ENCODE measurements around the gene FGGY. TPM values are rescaled to one million over a fixed set of nuclear protein-coding genes. Genes with fewer than 3 reads are reported as not detected.

FGGY gene
- total RNA-seq, 2 experiments from 2014 or later: 11.9 to 13.6 TPM

DNA sequence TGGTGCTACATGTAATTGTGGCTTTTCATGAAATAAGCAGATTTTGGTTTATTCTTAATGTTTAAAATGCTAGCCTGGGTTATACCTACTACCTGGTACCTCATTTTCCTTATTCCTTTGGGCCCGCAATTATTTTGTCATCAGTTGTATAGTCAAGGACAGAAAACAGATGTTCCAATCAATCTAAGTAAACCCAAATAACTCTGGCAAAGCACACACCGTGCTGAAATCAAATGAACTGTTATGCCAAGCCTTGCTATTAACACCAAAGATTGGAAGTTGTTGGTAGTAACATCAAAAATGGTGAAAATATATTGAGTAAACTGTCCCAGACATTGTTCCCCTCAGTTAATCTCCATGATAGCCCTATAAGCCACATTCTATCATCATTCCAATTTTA is 248.9 kb downstream of the FGGY start:
- ATAC-seq (no peak), DNase-seq (no peak)
- Mint-ChIP-seq H3K4me3 (no peak overlapping the region), H3K9me3 (no peaks in the 10 kb centered on the region), H3K27ac (no peak overlapping the region), H3K27me3 (no peaks in the 10 kb centered on the region), H3K36me3 (ENCODE audit: low read depth) (no peaks in the 10 kb centered on the region), H3K4me1 (ENCODE audit: low read depth) (peaks cover 11% of the 10 kb centered on the region)
- TF ChIP-seq, protein P1, sequence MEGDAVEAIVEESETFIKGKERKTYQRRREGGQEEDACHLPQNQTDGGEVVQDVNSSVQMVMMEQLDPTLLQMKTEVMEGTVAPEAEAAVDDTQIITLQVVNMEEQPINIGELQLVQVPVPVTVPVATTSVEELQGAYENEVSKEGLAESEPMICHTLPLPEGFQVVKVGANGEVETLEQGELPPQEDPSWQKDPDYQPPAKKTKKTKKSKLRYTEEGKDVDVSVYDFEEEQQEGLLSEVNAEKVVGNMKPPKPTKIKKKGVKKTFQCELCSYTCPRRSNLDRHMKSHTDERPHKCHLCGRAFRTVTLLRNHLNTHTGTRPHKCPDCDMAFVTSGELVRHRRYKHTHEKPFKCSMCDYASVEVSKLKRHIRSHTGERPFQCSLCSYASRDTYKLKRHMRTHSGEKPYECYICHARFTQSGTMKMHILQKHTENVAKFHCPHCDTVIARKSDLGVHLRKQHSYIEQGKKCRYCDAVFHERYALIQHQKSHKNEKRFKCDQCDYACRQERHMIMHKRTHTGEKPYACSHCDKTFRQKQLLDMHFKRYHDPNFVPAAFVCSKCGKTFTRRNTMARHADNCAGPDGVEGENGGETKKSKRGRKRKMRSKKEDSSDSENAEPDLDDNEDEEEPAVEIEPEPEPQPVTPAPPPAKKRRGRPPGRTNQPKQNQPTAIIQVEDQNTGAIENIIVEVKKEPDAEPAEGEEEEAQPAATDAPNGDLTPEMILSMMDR (IDR thresholded peaks at IDR 0.05): no peak
- CTCF ChIA-PET: no interaction called here
- intact Hi-C loops (cut with micrococcal nuclease): no loop called here
- POLR2A ChIA-PET: no interaction called here

DNA sequence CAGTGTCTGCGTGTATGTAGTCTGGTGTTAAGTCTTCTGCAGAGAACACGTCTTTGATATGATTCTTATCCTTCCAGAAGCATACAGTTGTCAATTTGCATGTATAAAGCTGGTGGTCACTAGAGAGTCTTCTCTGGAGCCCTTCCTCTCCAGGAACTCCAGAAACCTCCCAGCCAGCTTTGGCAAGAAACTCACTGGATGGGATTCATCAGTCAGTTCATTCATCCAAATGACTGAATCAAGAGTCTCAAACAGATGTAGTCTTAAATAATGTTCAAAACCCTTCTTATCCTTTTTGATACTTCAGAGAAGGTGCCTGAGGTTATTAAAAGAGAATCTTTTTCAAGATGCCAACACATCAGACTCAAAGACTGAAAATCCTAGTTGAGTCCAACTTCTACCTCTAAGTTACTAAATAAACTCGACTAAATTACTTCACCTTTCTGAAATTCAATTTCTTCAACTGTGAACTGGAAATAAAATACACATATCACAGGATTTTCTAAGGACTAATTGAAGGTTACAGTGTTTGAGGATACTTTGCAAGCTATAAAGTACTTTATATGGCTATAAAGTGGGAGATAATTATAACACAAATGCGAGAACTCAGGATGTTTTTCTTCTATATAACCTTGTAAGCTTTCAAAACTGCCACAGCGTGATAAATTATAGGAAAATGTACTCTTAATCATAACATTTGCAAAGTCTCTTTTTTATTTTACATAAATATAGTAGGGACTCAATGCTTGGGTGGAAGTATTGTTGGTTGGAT is 252.4 kb downstream of the FGGY start:
- intact Hi-C loops (cut with micrococcal nuclease): no loop called here
- Mint-ChIP-seq H3K27ac (no peak overlapping the region), H3K4me3 (no peak overlapping the region), H3K4me1 (ENCODE audit: low read depth) (peaks cover 8% of the 10 kb centered on the region), H3K36me3 (ENCODE audit: low read depth) (no peaks in the 10 kb centered on the region), H3K27me3 (no peaks in the 10 kb centered on the region), H3K9me3 (no peaks in the 10 kb centered on the region)
- no peak for DNase-seq
- ChIA-PET CTCF (no interaction called here), POLR2A (no interaction called here)
- no peak for ATAC-seq
- TF ChIP-seq, protein P1 (IDR thresholded peaks at IDR 0.05): no peak

DNA sequence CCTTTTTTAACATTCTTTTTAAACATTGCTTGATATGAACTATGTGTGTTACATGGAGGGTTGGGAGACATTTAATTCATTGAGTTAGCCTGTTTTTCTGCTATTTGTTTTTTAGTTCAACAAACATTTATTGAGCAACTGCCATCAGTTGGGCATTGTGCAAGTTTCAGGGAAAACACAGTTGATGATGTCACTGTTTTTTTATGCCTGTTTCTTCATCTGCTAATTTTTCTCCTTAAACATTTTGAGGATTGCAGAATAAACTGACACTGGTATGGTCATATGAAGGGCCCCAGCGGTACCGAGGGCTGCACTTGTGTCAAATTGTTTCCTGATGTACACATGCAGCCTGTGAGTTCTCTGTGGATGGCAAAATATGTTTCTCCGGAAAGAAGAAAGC is 253.0 kb downstream of the FGGY start:
- Mint-ChIP-seq H3K9me3 (no peaks in the 10 kb centered on the region), H3K4me1 (ENCODE audit: low read depth) (peaks cover 1% of the 10 kb centered on the region), H3K4me3 (no peak overlapping the region), H3K27me3 (no peaks in the 10 kb centered on the region), H3K36me3 (ENCODE audit: low read depth) (no peaks in the 10 kb centered on the region), H3K27ac (no peak overlapping the region)
- CTCF ChIA-PET: no interaction called here
- no peak for DNase-seq
- TF ChIP-seq, protein P1 (IDR thresholded peaks at IDR 0.05): no peak
- intact Hi-C loops (cut with micrococcal nuclease): no loop called here
- no peak for ATAC-seq
- POLR2A ChIA-PET: interaction anchor here (1.4 kb wide), 1 partner anchor 28 kb away, joined by 4 read pairs; no protein-coding TSS in a partner anchor

DNA sequence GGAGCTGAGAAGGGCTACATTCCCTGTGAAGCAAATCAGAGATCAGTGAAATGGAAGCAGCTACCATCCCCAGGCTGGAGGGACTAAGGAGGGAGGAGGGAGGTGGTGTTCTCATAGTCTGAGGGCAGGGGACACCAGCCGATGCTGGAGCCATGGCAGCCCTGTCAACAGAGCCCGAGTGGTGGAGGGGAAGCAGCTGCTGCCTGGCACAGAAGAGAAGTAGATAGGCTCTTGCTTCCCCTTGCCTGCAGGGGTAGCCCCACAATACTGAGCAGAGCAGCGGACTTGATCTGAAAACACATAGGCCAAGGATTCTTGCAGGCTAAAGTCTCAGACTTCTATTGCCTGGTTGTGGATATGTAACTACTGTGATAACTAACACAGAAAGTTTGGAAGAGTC is 255.1 kb downstream of the FGGY start:
- H3K4me3 Mint-ChIP-seq: no peak overlapping the region
- DNase-seq: no peak
- H3K36me3 Mint-ChIP-seq (ENCODE audit: low read depth): peaks cover 14% of the 10 kb centered on the region
- H3K9me3 Mint-ChIP-seq: no peaks in the 10 kb centered on the region
- ATAC-seq: no peak
- ChIA-PET CTCF (no interaction called here), POLR2A (no interaction called here)
- no peaks in the 10 kb centered on the region for H3K27me3 Mint-ChIP-seq
- TF ChIP-seq, protein P1 (IDR thresholded peaks at IDR 0.05): no peak
- intact Hi-C loops (cut with micrococcal nuclease): no loop called here
- no peak overlapping the region for H3K27ac Mint-ChIP-seq
- H3K4me1 Mint-ChIP-seq (ENCODE audit: low read depth): no peaks in the 10 kb centered on the region

DNA sequence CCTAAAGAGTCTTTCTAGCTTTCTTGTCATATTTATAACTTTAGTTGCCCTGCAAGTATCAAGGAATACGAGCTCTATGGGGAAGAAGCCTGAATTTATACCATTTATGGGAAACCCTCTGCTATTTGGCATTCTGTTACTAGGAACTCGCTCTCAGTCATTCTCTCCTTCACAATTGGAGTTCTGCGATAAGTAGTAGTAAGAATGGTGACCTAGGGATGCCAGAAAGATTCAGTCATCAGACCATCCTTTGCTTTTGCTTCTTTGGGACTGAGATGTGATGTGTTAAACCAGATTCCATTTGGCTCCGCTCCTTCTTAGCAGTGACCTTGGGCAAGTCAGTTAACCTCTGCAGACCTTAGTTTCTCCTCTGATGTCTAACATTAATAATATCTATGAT is 256.5 kb downstream of the FGGY start:
- DNase-seq: no peak
- no peak for ATAC-seq
- H3K4me3 Mint-ChIP-seq: no peak overlapping the region
- H3K27ac Mint-ChIP-seq: no peak overlapping the region
- peaks cover 8% of the 10 kb centered on the region for H3K9me3 Mint-ChIP-seq
- CTCF ChIA-PET: no interaction called here
- intact Hi-C loops (cut with micrococcal nuclease): no loop called here
- peaks cover 26% of the 10 kb centered on the region for H3K36me3 Mint-ChIP-seq (ENCODE audit: low read depth)
- TF ChIP-seq, protein P1 (IDR thresholded peaks at IDR 0.05): no peak
- POLR2A ChIA-PET: no interaction called here
- H3K4me1 Mint-ChIP-seq (ENCODE audit: low read depth): no peaks in the 10 kb centered on the region
- no peaks in the 10 kb centered on the region for H3K27me3 Mint-ChIP-seq
